Fibroblast of lung (primary cell): ENCODE data around the gene IZUMO4. TPM values are rescaled to one million over a fixed set of nuclear protein-coding genes. Genes with fewer than 3 reads are reported as not detected.

Experiments used
- DNase-seq, 2 donors: peaks; one replicate each; pipeline versions ENCODE4 v3.0.0 to v3.0.0-alpha.2; 2010; ENCODE audit warnings: low read depth in 2 of 2
- H2AFZ ChIP-seq: 2 replicates; pipeline ENCODE4 v1.5.1; 2012; ENCODE audit warnings: low read length, control low read depth, inconsistent platforms
- H3K27ac ChIP-seq: 2 replicates; pipeline ENCODE4 v1.5.1; 2011; ENCODE audit warnings: low read length, control low read depth; ENCODE audit not compliant: insufficient read depth
- H3K27me3 ChIP-seq: 2 replicates; pipeline ENCODE4 v1.5.1; 2011; ENCODE audit warnings: mild to moderate bottlenecking, low read length; ENCODE audit not compliant: control insufficient read depth, insufficient read depth
- H3K36me3 ChIP-seq: 2 replicates; pipeline ENCODE4 v1.5.1; 2011; ENCODE audit warnings: low read length; ENCODE audit not compliant: control insufficient read depth, insufficient read depth
- H3K4me1 ChIP-seq: 2 replicates; pipeline ENCODE4 v1.5.1; 2011; ENCODE audit warnings: low read length; ENCODE audit not compliant: control insufficient read depth, insufficient read depth; ENCODE audit errors: extremely low read depth
- H3K4me2 ChIP-seq: 2 replicates; pipeline ENCODE4 v1.5.1; 2011; ENCODE audit warnings: low read length, control low read depth; ENCODE audit not compliant: insufficient read depth; ENCODE audit errors: extremely low read depth
- H3K4me3 ChIP-seq, 4 experiments: fragments of 200-600 bp in 1 of 4; sonication (generic) in 1 of 4; replicated peaks in 1 of 4; 2 replicates each; pipeline ENCODE4 v1.5.1; 2011 to 2016; ENCODE audit warnings: low read length in 4 of 4, low read depth in 3 of 4, mild to moderate bottlenecking in 3 of 4, control low read depth in 2 of 4, inconsistent platforms in 1 of 4, mixed read lengths in 1 of 4; ENCODE audit not compliant: insufficient read depth in 1 of 4; ENCODE audit errors: control extremely low read depth in 1 of 4
- H3K79me2 ChIP-seq: 2 replicates; pipeline ENCODE4 v1.5.1; 2012; ENCODE audit warnings: mild to moderate bottlenecking, low read length, inconsistent platforms; ENCODE audit not compliant: control insufficient read depth, insufficient read depth
- H3K9ac ChIP-seq: 2 replicates; pipeline ENCODE4 v1.5.1; 2011; ENCODE audit warnings: mild to moderate bottlenecking, low read length, control low read depth; ENCODE audit not compliant: insufficient read depth
- H3K9me3 ChIP-seq: 2 replicates; pipeline ENCODE4 v1.5.1; 2012; ENCODE audit warnings: low read depth, low read length; ENCODE audit not compliant: control insufficient read depth, insufficient read depth
- H4K20me1 ChIP-seq: 2 replicates; pipeline ENCODE4 v1.5.1; 2011; ENCODE audit warnings: low read length; ENCODE audit not compliant: control insufficient read depth, insufficient read depth; ENCODE audit errors: extremely low read depth
- CTCF ChIP-seq, 2 donors: IDR thresholded peaks in 1 of 2; conservative IDR thresholded peaks in 1 of 2; 1 replicate in 1 of 2; 2 replicates in 1 of 2; pipeline ENCODE4 v1.5.1; 2011 to 2012; ENCODE audit warnings: low read length in 2 of 2, control low read depth in 1 of 2, inconsistent platforms in 1 of 2, low read depth in 1 of 2, mild to moderate bottlenecking in 1 of 2
- EZH2 ChIP-seq: IDR thresholded peaks from 2 replicates; pipeline ENCODE4 v1.5.1; 2012; ENCODE audit warnings: low read length, control low read depth, mild to moderate bottlenecking; ENCODE audit errors: missing control alignments
- polyA plus RNA-seq, 2 donors: library from polyadenylated mRNA; depleted of rRNA in 1 of 2; stranded (reverse) in 1 of 2; unstranded in 1 of 2; fragments of >200 nt; gene quantifications; 2 replicates each; pipeline ENCODE4 v1.2.1, GENCODE V29; 2011 to 2012; ENCODE audit warnings: missing spikeins in 1 of 2
- total RNA-seq: library from RNA; depleted of rRNA; stranded (reverse); fragments of >200 nt; gene quantifications from 2 replicates; pipeline ENCODE4 v1.2.1, GENCODE V29; 2014

Gene IZUMO4
- total and polyA plus RNA-seq, 2 donors (not counting 1 experiment from before 2014, with no cell fraction given) = 0.56 to 1.3 TPM

GRCh38 chr19:2114218-2114617 lies 17.5 kb downstream of the IZUMO4 start:
- no peak overlapping the region for H3K27ac ChIP-seq
- DNase-seq = no peak
- H3K27me3 ChIP-seq = no peaks in the 10 kb centered on the region
- H3K36me3 ChIP-seq = peaks cover 68% of the 10 kb centered on the region
- H3K9ac ChIP-seq = no peak overlapping the region
- no peaks in the 10 kb centered on the region for H3K9me3 ChIP-seq
- H3K79me2 ChIP-seq = no peaks in the 10 kb centered on the region
- H3K4me3 ChIP-seq = no peak overlapping the region
- TF ChIP-seq EZH2 (no peak), CTCF (conservative IDR thresholded peaks at IDR 0.05 in 1 of 2, IDR thresholded peaks at IDR 0.05 in 1 of 2; ENCODE audit: low read depth in 1 of 2, low read length in 2 of 2) (no peak)
- no peaks in the 10 kb centered on the region for H4K20me1 ChIP-seq
- no peak overlapping the region for H3K4me2 ChIP-seq
- no peaks in the 10 kb centered on the region for H3K4me1 ChIP-seq
- H2AFZ ChIP-seq = no peak overlapping the region

GRCh38 chr19:2114821-2115220 lies 18.1 kb downstream of the IZUMO4 start:
- Histone ChIP-seq H3K9ac (no peak overlapping the region), H3K4me2 (no peak overlapping the region), H3K4me1 (no peaks in the 10 kb centered on the region), H3K27me3 (no peaks in the 10 kb centered on the region), H3K27ac (no peak overlapping the region), H3K4me3 (no peak overlapping the region), H4K20me1 (no peaks in the 10 kb centered on the region), H3K36me3 (peaks cover 65% of the 10 kb centered on the region), H3K9me3 (no peaks in the 10 kb centered on the region), H3K79me2 (no peaks in the 10 kb centered on the region), H2AFZ (no peak overlapping the region)
- no peak for DNase-seq
- TF ChIP-seq EZH2 = no peak
- no peak for TF ChIP-seq CTCF (conservative IDR thresholded peaks at IDR 0.05 in 1 of 2, IDR thresholded peaks at IDR 0.05 in 1 of 2; ENCODE audit: low read depth in 1 of 2, low read length in 2 of 2)

GRCh38 chr19:2115324-2115723 lies 18.6 kb downstream of the IZUMO4 start:
- Histone ChIP-seq H3K4me2 (no peak overlapping the region), H3K9ac (no peak overlapping the region), H2AFZ (no peak overlapping the region), H4K20me1 (no peaks in the 10 kb centered on the region), H3K27ac (no peak overlapping the region), H3K27me3 (no peaks in the 10 kb centered on the region), H3K9me3 (no peaks in the 10 kb centered on the region), H3K36me3 (peaks cover 64% of the 10 kb centered on the region), H3K4me3 (no peak overlapping the region), H3K79me2 (no peaks in the 10 kb centered on the region), H3K4me1 (no peaks in the 10 kb centered on the region)
- TF ChIP-seq CTCF (conservative IDR thresholded peaks at IDR 0.05 in 1 of 2, IDR thresholded peaks at IDR 0.05 in 1 of 2; ENCODE audit: low read depth in 1 of 2, low read length in 2 of 2) (no peak), EZH2 (no peak)
- DNase-seq = no peak
